ENCODE measurements around the gene SOCS3.
"Not testable (repeated sequence)": the region's sequence is repeated elsewhere in the genome, so short reads cannot be mapped to it uniquely, and the experiment has no call there.

The SOCS3 gene

GRCh38 chr17:78325076-78325687, 34.7 kb downstream of the SOCS3 start:
- no peak for DNase-seq

GRCh38 chr17:78324391-78325075, 35.3 kb downstream of the SOCS3 start:
- peak; percentile 40 for DNase-seq

- no peak for DNase-seq
Measured at GRCh38 chr17:78323826-78324390, 36.0 kb downstream of the SOCS3 start.

GRCh38 chr17:78322858-78323455, 36.9 kb downstream of the SOCS3 start:
- DNase-seq, result no peak

GRCh38 chr17:78322327-78322857, 37.5 kb downstream of the SOCS3 start:
- no peak for DNase-seq

GRCh38 chr17:78318843-78319242, 41.0 kb downstream of the SOCS3 start:
- DNase-seq, result no peak

GRCh38 chr17:78318407-78318806, 41.5 kb downstream of the SOCS3 start:
- no peak for DNase-seq

- DNase-seq, result no peak
Measured at GRCh38 chr17:78317794-78318400, 42.0 kb downstream of the SOCS3 start.

- peak; percentile 42 for DNase-seq
Measured at GRCh38 chr17:78316867-78317789, 42.7 kb downstream of the SOCS3 start.

GRCh38 chr17:78316115-78316866, 43.6 kb downstream of the SOCS3 start:
- DNase-seq, result no peak

- DNase-seq, result peak; percentile 56
Measured at GRCh38 chr17:78315355-78316114, 44.3 kb downstream of the SOCS3 start.

- no peak for DNase-seq
Measured at GRCh38 chr17:78314683-78315354, 45.1 kb downstream of the SOCS3 start.

GRCh38 chr17:78313735-78314648, 45.9 kb downstream of the SOCS3 start:
- DNase-seq, result peak; percentile 53

- DNase-seq, result not testable (repeated sequence)
Measured at GRCh38 chr17:78309659-78310255, 50.1 kb downstream of the SOCS3 start.

GRCh38 chr17:78307887-78308638, 51.8 kb downstream of the SOCS3 start:
- no peak for DNase-seq

GRCh38 chr17:78306913-78307312, 53.0 kb downstream of the SOCS3 start:
- no peak for DNase-seq

All from OCI-M1 (cell line).